ENCODE data around the gene GAD1. TPM values are rescaled to one million over a fixed set of nuclear protein-coding genes. Genes with fewer than 3 reads are reported as not detected.

GAD1 gene
- total RNA-seq, 2 donors from 2014 or later, result 12.8 to 26.3 TPM

DNA sequence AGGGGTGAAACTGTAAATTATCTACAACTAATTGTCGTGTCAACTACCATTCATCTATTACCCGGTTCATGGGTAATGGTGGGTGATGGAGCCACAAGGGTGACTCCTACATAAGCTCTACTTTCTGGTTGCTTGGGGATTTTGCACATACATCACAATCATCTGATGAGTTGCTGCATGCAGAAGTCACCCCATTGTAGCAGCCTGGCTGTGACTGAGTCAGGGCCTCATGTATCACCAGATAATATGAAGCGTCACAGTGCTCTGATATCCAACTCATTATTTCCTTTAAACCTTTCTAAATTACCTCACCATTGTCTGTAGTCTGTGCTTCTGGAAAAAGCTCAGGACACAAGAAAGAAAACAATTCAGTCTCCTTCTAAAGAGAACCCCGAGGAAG lies 79.9 kb downstream of the GAD1 start:
- Histone ChIP-seq H3K27me3 (ENCODE audit: control insufficient read depth, insufficient read depth, low read length, poor library complexity, severe bottlenecking) (no peaks in the 10 kb centered on the region), H3K9ac (ENCODE audit: extremely low read depth, low read length, poor library complexity, severe bottlenecking) (no peak overlapping the region), H3K27ac (ENCODE audit: low read depth, low read length) (no peak overlapping the region), H3K9me3 (ENCODE audit: control insufficient read depth, low read length) (no peaks in the 10 kb centered on the region), H3K4me1 (ENCODE audit: control insufficient read depth, insufficient read depth, low read length) (no peaks in the 10 kb centered on the region), H3K36me3 (ENCODE audit: control insufficient read depth, insufficient read depth, low read length) (no peaks in the 10 kb centered on the region), H3K4me3 (ENCODE audit: low read length) (no peak overlapping the region)
- H3K27me3 Mint-ChIP-seq (ENCODE audit: insufficient read depth), result no peaks in the 10 kb centered on the region
- WGBS, 2 experiments (ENCODE audit: insufficient coverage in 1 of 2, insufficient read length in 1 of 2), result 83 to 89% methylated on average over 3 to 4 of the region's 4 CpGs
- no peaks in the 10 kb centered on the region for H3K9me3 Mint-ChIP-seq
- H3K36me3 Mint-ChIP-seq (ENCODE audit: low read depth), result no peaks in the 10 kb centered on the region
- H3K4me3 Mint-ChIP-seq, result no peak overlapping the region
- H3K27ac Mint-ChIP-seq, result no peak overlapping the region
- H3K4me1 Mint-ChIP-seq, result no peaks in the 10 kb centered on the region
- TF ChIP-seq CTCF (conservative IDR thresholded peaks at IDR 0.05), result no peak
- DNase-seq, result no peak

DNA sequence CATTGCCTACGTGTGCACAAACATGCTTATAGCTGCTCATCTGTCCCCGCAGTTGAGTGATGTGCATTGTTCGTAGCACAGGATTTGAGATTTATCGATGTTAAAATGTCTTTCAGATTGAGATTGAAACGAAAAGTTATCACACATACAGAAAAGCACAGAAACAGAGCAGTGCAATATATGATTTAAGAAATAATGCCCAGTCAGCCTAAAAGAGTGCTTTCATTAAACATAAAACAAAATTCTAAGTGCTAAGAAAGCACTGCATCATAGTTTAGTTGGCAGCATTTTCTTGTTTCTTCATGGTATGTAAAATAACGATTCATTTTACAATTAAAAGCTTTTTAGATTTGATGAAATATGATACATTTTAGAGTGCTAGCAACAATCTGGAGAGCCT lies 80.4 kb downstream of the GAD1 start:
- no peak overlapping the region for H3K9ac ChIP-seq (ENCODE audit: extremely low read depth, low read length, poor library complexity, severe bottlenecking)
- H3K36me3 ChIP-seq (ENCODE audit: control insufficient read depth, insufficient read depth, low read length), result no peaks in the 10 kb centered on the region
- no peak for TF ChIP-seq CTCF (conservative IDR thresholded peaks at IDR 0.05)
- H3K4me1 ChIP-seq (ENCODE audit: control insufficient read depth, insufficient read depth, low read length), result no peaks in the 10 kb centered on the region
- no peak overlapping the region for H3K27ac ChIP-seq (ENCODE audit: low read depth, low read length)
- no peak overlapping the region for H3K4me3 Mint-ChIP-seq
- H3K9me3 ChIP-seq (ENCODE audit: control insufficient read depth, low read length), result no peaks in the 10 kb centered on the region
- H3K36me3 Mint-ChIP-seq (ENCODE audit: low read depth), result no peaks in the 10 kb centered on the region
- H3K27ac Mint-ChIP-seq, result no peak overlapping the region
- no peaks in the 10 kb centered on the region for H3K27me3 Mint-ChIP-seq (ENCODE audit: insufficient read depth)
- no peaks in the 10 kb centered on the region for H3K9me3 Mint-ChIP-seq
- no peaks in the 10 kb centered on the region for H3K27me3 ChIP-seq (ENCODE audit: control insufficient read depth, insufficient read depth, low read length, poor library complexity, severe bottlenecking)
- 88% methylated on average over 4 to 6 of the region's 6 CpGs for WGBS, 2 experiments (ENCODE audit: insufficient coverage in 1 of 2, insufficient read length in 1 of 2)
- H3K4me3 ChIP-seq (ENCODE audit: low read length), result no peak overlapping the region
- H3K4me1 Mint-ChIP-seq, result no peaks in the 10 kb centered on the region
- no peak for DNase-seq

DNA sequence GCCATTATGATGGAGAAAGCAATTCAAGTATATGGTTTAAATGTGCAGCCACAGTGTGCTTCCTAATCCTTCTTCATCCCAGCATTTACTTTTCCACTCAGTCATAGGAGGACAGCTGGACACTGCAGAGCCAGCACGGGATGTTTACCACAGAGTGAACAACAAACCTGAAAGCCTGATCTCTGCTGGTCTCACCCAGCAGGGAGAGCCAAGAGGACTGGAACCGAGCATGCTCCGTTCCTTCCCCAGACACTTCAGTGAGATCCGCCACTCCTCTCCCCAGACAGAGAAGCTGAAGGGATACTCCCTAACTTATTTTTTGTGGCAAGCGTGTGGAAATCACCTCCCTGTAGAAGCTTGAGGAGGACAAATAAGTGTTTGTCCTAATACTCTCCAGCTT lies 89.2 kb downstream of the GAD1 start:
- H3K9me3 ChIP-seq (ENCODE audit: control insufficient read depth, low read length), result peaks cover 15% of the 10 kb centered on the region
- no peaks in the 10 kb centered on the region for H3K4me1 ChIP-seq (ENCODE audit: control insufficient read depth, insufficient read depth, low read length)
- WGBS, 2 experiments (ENCODE audit: insufficient coverage in 1 of 2, insufficient read length in 1 of 2), result 78 to 89% methylated on average over 2 to 5 of the region's 5 CpGs
- Mint-ChIP-seq H3K4me1 (peaks cover 7% of the 10 kb centered on the region), H3K27me3 (ENCODE audit: insufficient read depth) (no peaks in the 10 kb centered on the region), H3K9me3 (peaks cover 18% of the 10 kb centered on the region), H3K4me3 (no peak overlapping the region), H3K27ac (no peak overlapping the region), H3K36me3 (ENCODE audit: low read depth) (no peaks in the 10 kb centered on the region)
- H3K36me3 ChIP-seq (ENCODE audit: control insufficient read depth, insufficient read depth, low read length), result no peaks in the 10 kb centered on the region
- H3K9ac ChIP-seq (ENCODE audit: extremely low read depth, low read length, poor library complexity, severe bottlenecking), result no peak overlapping the region
- no peak for TF ChIP-seq CTCF (conservative IDR thresholded peaks at IDR 0.05)
- no peak overlapping the region for H3K27ac ChIP-seq (ENCODE audit: low read depth, low read length)
- DNase-seq, result peak; percentile 58
- no peak overlapping the region for H3K4me3 ChIP-seq (ENCODE audit: low read length)
- H3K27me3 ChIP-seq (ENCODE audit: control insufficient read depth, insufficient read depth, low read length, poor library complexity, severe bottlenecking), result no peaks in the 10 kb centered on the region

Other genes starting within 250 kb of the GAD1 start
- 100 to 1,000 TPM in 1 of 2 donors, 10 to 100 TPM in 1; 60.3 to 103 TPM for gene SP5, start 101.5 kb upstream of the GAD1 start, total RNA-seq
- 10 to 100 TPM in 1 of 2 donors, 1 to 10 TPM in 1; 9.6 to 18.3 TPM for gene ERICH2, start 46.5 kb upstream of the GAD1 start, total RNA-seq
- 100 to 1,000 TPM in 1 of 2 donors, 10 to 100 TPM in 1; 90.9 to 104 TPM for gene GORASP2, start 112.4 kb downstream of the GAD1 start, total RNA-seq

Data from endodermal cell (in vitro differentiated cells).